ENCODE measurements around the gene IL12RB2.

IL12RB2 gene

GRCh38 chr1:67314696-67315095 is 7.0 kb downstream of the IL12RB2 start:
- no peak for DNase-seq

- no peak for DNase-seq
Observed at GRCh38 chr1:67316180-67316902, 8.7 kb downstream of the IL12RB2 start.

- no peak for DNase-seq
Observed at GRCh38 chr1:67316918-67317317, 9.2 kb downstream of the IL12RB2 start.

GRCh38 chr1:67317803-67318202 is 10.1 kb downstream of the IL12RB2 start:
- no peak for DNase-seq

GRCh38 chr1:67322442-67322841 is 14.8 kb downstream of the IL12RB2 start:
- DNase-seq = no peak

- DNase-seq = no peak
Observed at GRCh38 chr1:67323087-67323486, 15.4 kb downstream of the IL12RB2 start.

GRCh38 chr1:67324068-67324467 is 16.4 kb downstream of the IL12RB2 start:
- no peak for DNase-seq

GRCh38 chr1:67327864-67328466 is 20.3 kb downstream of the IL12RB2 start:
- no peak for DNase-seq

GRCh38 chr1:67332653-67333529 is 25.2 kb downstream of the IL12RB2 start:
- no peak for DNase-seq

GRCh38 chr1:67333603-67334002 is 25.9 kb downstream of the IL12RB2 start:
- DNase-seq = no peak

GRCh38 chr1:67335411-67335810 is 27.7 kb downstream of the IL12RB2 start:
- no peak for DNase-seq

GRCh38 chr1:67336157-67336556 is 28.5 kb downstream of the IL12RB2 start:
- no peak for DNase-seq

GRCh38 chr1:67336783-67337182 is 29.1 kb downstream of the IL12RB2 start:
- DNase-seq = no peak

GRCh38 chr1:67338642-67339041 is 31.0 kb downstream of the IL12RB2 start:
- DNase-seq = no peak

- DNase-seq = no peak
Observed at GRCh38 chr1:67339623-67340343, 32.1 kb downstream of the IL12RB2 start.

GRCh38 chr1:67342076-67342890 is 34.6 kb downstream of the IL12RB2 start:
- no peak for DNase-seq

- no peak for DNase-seq
Observed at GRCh38 chr1:67345556-67345955, 37.9 kb downstream of the IL12RB2 start.

GRCh38 chr1:67346982-67347381 is 39.3 kb downstream of the IL12RB2 start:
- DNase-seq = no peak

- DNase-seq = peak; percentile 27 to 60
Observed at GRCh38 chr1:67347688-67348472, 40.2 kb downstream of the IL12RB2 start.

- no peak for DNase-seq
Observed at GRCh38 chr1:67348586-67349252, 41.0 kb downstream of the IL12RB2 start.

- DNase-seq = no peak
Observed at GRCh38 chr1:67350783-67351182, 43.1 kb downstream of the IL12RB2 start.
